ENCODE data around the gene PVALB. TPM values are rescaled to one million over a fixed set of nuclear protein-coding genes. Genes with fewer than 3 reads are reported as not detected.

Gene PVALB
- total RNA-seq, 1 donor from 2014 or later, result not detected

GRCh38 chr22:36795633-36796032 is 21.2 kb downstream of the PVALB start:
- H3K9me3 Mint-ChIP-seq (ENCODE audit: low read depth), result no peaks in the 10 kb centered on the region
- H3K27me3 Mint-ChIP-seq (ENCODE audit: low read depth), result peaks cover 39% of the 10 kb centered on the region
- DNase-seq (ENCODE audit: low spot score), result no peak
- H3K27ac Mint-ChIP-seq (ENCODE audit: unreplicated experiment), result no peak overlapping the region
- no peaks in the 10 kb centered on the region for H3K4me1 Mint-ChIP-seq (ENCODE audit: low read depth)
- TF ChIP-seq CTCF (IDR thresholded peaks at IDR 0.05), result no peak
- no peak overlapping the region for H3K4me3 Mint-ChIP-seq (ENCODE audit: unreplicated experiment)
- no peaks in the 10 kb centered on the region for H3K36me3 Mint-ChIP-seq (ENCODE audit: low read depth)

- Mint-ChIP-seq H3K4me1 (ENCODE audit: low read depth) (no peaks in the 10 kb centered on the region), H3K27me3 (ENCODE audit: low read depth) (peaks cover 55% of the 10 kb centered on the region), H3K4me3 (ENCODE audit: unreplicated experiment) (no peak overlapping the region), H3K9me3 (ENCODE audit: low read depth) (no peaks in the 10 kb centered on the region), H3K27ac (ENCODE audit: unreplicated experiment) (no peak overlapping the region), H3K36me3 (ENCODE audit: low read depth) (no peaks in the 10 kb centered on the region)
- no peak for DNase-seq (ENCODE audit: low spot score)
- TF ChIP-seq CTCF (IDR thresholded peaks at IDR 0.05), result no peak
Observed at GRCh38 chr22:36790648-36791047, 26.2 kb downstream of the PVALB start.

- H3K4me1 Mint-ChIP-seq (ENCODE audit: low read depth), result no peaks in the 10 kb centered on the region
- no peak for DNase-seq (ENCODE audit: low spot score)
- no peaks in the 10 kb centered on the region for H3K9me3 Mint-ChIP-seq (ENCODE audit: low read depth)
- no peak overlapping the region for H3K27ac Mint-ChIP-seq (ENCODE audit: unreplicated experiment)
- H3K27me3 Mint-ChIP-seq (ENCODE audit: low read depth), result peaks cover 70% of the 10 kb centered on the region
- no peak overlapping the region for H3K4me3 Mint-ChIP-seq (ENCODE audit: unreplicated experiment)
- H3K36me3 Mint-ChIP-seq (ENCODE audit: low read depth), result no peaks in the 10 kb centered on the region
- TF ChIP-seq CTCF (IDR thresholded peaks at IDR 0.05), result no peak
Observed at GRCh38 chr22:36787204-36787988, 29.4 kb downstream of the PVALB start.

- Mint-ChIP-seq H3K4me3 (ENCODE audit: unreplicated experiment) (no peak overlapping the region), H3K27ac (ENCODE audit: unreplicated experiment) (no peak overlapping the region), H3K27me3 (ENCODE audit: low read depth) (peaks cover 48% of the 10 kb centered on the region), H3K4me1 (ENCODE audit: low read depth) (peaks cover 4% of the 10 kb centered on the region), H3K36me3 (ENCODE audit: low read depth) (no peaks in the 10 kb centered on the region), H3K9me3 (ENCODE audit: low read depth) (no peaks in the 10 kb centered on the region)
- no peak for TF ChIP-seq CTCF (IDR thresholded peaks at IDR 0.05)
- no peak for DNase-seq (ENCODE audit: low spot score)
Observed at GRCh38 chr22:36783743-36784142, 33.1 kb downstream of the PVALB start.

GRCh38 chr22:36781656-36782627 is 34.9 kb downstream of the PVALB start:
- Mint-ChIP-seq H3K27me3 (ENCODE audit: low read depth) (peaks cover 36% of the 10 kb centered on the region), H3K27ac (ENCODE audit: unreplicated experiment) (no peak overlapping the region)

More at GRCh38 chr22:36781656-36782627, 34.9 kb downstream of the PVALB start:
- Mint-ChIP-seq H3K9me3 (ENCODE audit: low read depth) (peaks cover 3% of the 10 kb centered on the region), H3K4me1 (ENCODE audit: low read depth) (peaks cover 4% of the 10 kb centered on the region), H3K36me3 (ENCODE audit: low read depth) (peaks cover 1% of the 10 kb centered on the region), H3K4me3 (ENCODE audit: unreplicated experiment) (no peak overlapping the region)
- peak; percentile 97 for TF ChIP-seq CTCF (IDR thresholded peaks at IDR 0.05)
- DNase-seq (ENCODE audit: low spot score), result no peak

All from chondrocyte (in vitro differentiated cells).